GM13976 (cell line): ENCODE data around the gene IGF2BP2.
"Not testable (repeated sequence)": the region's sequence is repeated elsewhere in the genome, so short reads cannot be mapped to it uniquely, and the experiment has no call there.

ENCODE experiments used
- DNase-seq: peaks from one replicate; pipeline ENCODE4 v3.0.0; 2012; ENCODE audit warnings: low spot score
- CTCF ChIP-seq: IDR thresholded peaks from 2 replicates; pipeline ENCODE4 v1.5.1; 2012; ENCODE audit warnings: borderline replicate concordance, mild to moderate bottlenecking; ENCODE audit not compliant: insufficient read depth; ENCODE audit errors: extremely low read depth, missing control alignments, control extremely low read depth
- in situ Hi-C: fragments of 300-500 bp; cut with MboI; formaldehyde crosslinking; loops from one replicate; pipeline ENCODE4 v1.12.0; 2022; ENCODE audit warnings: low sequenced_read_pairs, mixed read lengths, inconsistent platforms; ENCODE audit not compliant: unreplicated experiment

Gene IGF2BP2

GRCh38 chr3:185699927-185700326 lies 124.9 kb downstream of the IGF2BP2 start:
- in situ Hi-C loops, result no loop called here
- DNase-seq, result no peak
- TF ChIP-seq CTCF, result no peak

GRCh38 chr3:185697228-185697627 lies 127.6 kb downstream of the IGF2BP2 start:
- in situ Hi-C loops, result not testable (repeated sequence)

GRCh38 chr3:185696039-185696438 lies 128.8 kb downstream of the IGF2BP2 start:
- no peak for DNase-seq
- in situ Hi-C loops, result no loop called here
- TF ChIP-seq CTCF, result no peak

More at GRCh38 chr3:185697228-185697627, 127.6 kb downstream of the IGF2BP2 start:
- DNase-seq, result not testable (repeated sequence)

- DNase-seq, result no peak
Observed at GRCh38 chr3:185693985-185694653, 130.7 kb downstream of the IGF2BP2 start.

GRCh38 chr3:185691622-185692021 lies 133.2 kb downstream of the IGF2BP2 start:
- no peak for DNase-seq
- in situ Hi-C loops, result no loop called here
- no peak for TF ChIP-seq CTCF

More at GRCh38 chr3:185693985-185694653, 130.7 kb downstream of the IGF2BP2 start:
- in situ Hi-C loops, result no loop called here
- TF ChIP-seq CTCF, result no peak

DNA sequence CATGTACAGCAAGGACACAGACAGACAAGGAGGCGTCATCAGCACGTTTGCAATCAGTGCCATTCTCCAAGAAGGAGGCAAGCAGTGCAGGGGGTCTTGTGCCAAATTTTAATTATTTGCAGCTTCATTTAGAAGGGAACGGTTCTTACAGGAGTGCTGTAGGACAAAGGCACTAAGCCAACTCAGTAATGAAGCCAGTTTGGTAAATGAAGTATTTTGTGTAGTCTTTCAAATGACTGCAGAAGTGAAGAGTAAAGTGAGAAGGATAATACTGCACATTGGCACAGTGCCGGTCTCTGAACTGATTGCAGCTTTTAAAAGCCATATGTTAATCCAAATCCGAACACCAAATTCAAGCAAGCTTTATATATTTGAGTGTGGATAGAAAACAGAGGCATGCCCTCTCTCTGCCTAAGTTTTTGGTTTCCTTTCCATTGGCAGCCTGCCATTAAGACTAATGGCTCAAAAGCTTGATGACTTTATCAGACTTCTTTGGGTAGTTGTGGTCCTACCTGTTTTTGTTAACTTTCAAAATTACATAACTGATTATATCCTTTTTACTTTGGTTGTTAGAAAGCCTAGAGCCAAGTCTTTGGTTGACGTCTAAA lies 137.5 kb downstream of the IGF2BP2 start:
- no peak for DNase-seq
- in situ Hi-C loops, result no loop called here
- no peak for TF ChIP-seq CTCF

DNA sequence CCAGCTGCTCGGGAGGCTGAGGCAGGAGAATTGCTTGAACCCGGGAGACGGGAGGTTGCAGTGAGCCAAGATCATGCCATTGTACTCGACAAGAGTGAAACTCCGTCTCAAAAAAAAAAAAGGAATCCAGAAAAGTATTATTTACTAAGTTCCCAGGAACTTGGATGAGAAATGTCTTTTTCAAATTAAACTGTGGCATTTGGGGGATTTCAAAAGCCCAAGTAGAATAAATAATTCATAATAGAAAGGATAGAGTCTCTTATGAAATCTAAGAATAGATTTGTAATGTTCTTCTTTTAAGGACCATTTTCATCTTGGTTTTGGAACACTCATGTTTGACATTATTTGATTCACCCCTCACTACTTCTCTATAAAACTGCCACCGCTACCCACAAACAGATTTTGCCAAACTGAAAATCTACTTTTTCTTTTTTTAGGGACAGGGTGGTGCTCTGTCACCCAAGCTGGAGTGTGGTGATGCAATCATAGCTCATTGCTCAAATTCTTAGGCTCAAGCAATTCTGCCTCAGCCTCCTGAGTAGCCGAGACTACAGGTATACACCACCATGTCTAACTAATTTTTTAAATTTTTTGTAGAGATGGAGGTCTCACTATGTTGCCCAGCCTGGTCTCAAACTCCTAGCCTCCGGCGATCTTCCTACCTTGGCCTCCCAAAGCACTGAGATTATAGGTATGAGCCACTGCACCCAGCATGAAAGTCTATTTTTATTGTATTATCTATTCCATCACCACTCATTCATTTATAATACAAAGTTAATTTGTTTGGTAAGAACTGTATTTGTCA lies 139.4 kb downstream of the IGF2BP2 start:
- in situ Hi-C loops, result no loop called here
- TF ChIP-seq CTCF, result no peak
- DNase-seq, result no peak
